Measurements from ENCODE around the gene JAML.

JAML gene

GRCh38 chr11:118172356-118172755 lies 52.5 kb downstream of the JAML start:
- DNase-seq (ENCODE audit: low read depth), result no peak
- no peak overlapping the region for H3K4me3 ChIP-seq (ENCODE audit: low read depth, low read length)

- no peak for DNase-seq (ENCODE audit: low read depth)
- no peak overlapping the region for H3K4me3 ChIP-seq (ENCODE audit: low read depth, low read length)
Measured at GRCh38 chr11:118171269-118172062, 53.3 kb downstream of the JAML start.

DNA sequence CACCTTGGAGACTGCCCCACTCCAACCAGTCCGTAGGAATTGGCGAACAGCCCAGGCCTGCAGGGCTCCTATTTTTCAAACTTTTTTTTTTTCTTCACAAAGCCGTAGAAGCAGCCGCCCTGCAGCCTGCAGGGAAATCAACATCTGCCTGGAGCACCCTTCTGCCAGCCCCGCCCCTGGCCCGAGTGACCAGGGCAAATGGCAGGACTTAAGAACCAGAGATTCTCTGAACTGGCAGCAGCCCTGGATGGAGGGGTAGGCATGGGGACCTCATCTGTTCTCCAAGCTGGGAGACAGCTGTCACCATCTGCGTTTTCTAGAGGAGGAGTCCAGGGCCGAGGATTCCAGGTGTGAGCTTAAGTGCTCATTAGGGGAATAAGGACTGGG lies 53.9 kb downstream of the JAML start:
- DNase-seq (ENCODE audit: low read depth), result no peak
- no peak overlapping the region for H3K4me3 ChIP-seq (ENCODE audit: low read depth, low read length)

GRCh38 chr11:118170231-118170630 lies 54.6 kb downstream of the JAML start:
- no peak overlapping the region for H3K4me3 ChIP-seq (ENCODE audit: low read depth, low read length)
- no peak for DNase-seq (ENCODE audit: low read depth)

DNA sequence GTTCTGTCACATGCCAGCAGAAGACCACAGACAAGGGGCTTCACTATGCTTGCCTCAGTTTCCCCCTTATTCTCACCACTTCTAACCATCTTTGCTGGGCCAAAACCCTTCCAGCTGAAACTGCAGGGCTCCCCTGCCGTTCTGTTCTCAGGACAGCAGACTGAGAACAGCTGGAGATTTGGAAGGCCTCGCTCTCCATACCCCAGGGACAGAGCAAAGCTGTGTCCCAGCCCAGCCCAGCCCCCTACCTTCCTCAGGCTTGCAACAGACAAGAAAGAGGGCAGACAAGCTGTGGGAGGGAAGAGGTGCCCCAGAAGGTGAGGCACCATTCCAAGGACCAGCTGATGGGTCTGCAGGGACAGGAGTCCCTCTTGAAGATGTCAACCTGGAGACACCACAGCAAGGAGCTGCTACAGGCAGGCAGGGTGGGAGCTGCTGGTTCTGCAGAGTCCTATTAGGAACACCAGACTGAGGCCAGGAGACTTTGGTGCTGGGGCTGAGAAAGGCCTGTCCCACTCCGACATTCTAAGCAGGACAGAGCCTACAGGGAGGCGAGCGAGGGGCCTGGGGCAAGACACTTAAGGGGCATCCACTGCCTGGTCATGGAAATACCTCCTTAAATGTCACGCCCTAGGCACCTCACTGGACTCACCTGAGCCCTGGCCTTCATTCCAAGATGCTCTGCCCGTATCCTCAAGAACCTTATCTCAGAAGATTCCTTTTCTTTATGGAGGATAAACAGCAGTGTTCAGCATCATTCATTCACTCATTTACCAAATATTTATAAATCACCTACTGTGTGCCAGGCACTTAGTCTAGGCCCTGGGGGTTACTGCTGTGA lies 55.3 kb downstream of the JAML start:
- H3K4me3 ChIP-seq (ENCODE audit: low read depth, low read length), result no peak overlapping the region
- DNase-seq (ENCODE audit: low read depth), result no peak

DNA sequence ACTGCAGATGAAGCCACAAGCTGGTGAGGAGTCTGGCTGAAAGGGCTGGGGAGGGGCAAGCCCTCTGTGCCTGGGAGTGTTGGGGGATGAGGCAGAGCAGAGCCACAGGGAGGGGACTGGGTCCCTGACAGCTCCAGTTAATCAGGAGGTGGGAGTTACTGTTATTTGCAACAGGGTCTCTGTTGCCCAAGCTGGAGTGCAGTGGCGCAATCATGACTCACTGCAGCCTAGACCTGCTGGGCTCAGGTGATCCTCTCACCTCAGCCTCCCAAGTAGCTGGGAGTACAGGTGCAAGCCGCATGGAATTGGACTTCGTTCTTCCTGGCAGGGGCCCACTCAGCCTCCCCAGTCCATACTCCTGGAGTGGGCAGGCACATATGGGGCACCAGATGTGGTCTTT lies 56.1 kb downstream of the JAML start:
- H3K4me3 ChIP-seq (ENCODE audit: low read depth, low read length), result no peak overlapping the region
- no peak for DNase-seq (ENCODE audit: low read depth)

- no peak for DNase-seq (ENCODE audit: low read depth)
- no peak overlapping the region for H3K4me3 ChIP-seq (ENCODE audit: low read depth, low read length)
Measured at GRCh38 chr11:118168316-118168715, 56.5 kb downstream of the JAML start.

DNA sequence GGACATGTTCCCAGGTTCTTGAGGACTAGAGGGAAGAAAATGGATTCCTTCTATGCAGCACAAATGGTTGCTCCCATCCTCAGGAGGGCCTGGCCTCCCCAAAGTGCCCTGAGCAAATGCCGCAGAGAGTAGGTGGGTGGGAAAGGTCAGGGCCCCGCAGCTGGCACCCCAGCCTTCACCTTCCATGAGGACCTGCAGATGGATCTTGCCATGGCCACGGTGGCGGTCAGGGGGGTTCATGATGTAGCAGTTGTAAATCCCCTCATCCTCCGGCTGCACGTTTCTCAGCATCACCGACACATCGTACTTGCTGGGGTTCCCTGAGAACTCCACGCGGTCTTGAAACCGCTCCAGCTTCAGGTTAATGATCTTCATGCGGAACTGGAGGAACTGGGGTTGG lies 56.9 kb downstream of the JAML start:
- H3K4me3 ChIP-seq (ENCODE audit: low read depth, low read length), result no peak overlapping the region
- no peak for DNase-seq (ENCODE audit: low read depth)

- no peak overlapping the region for H3K4me3 ChIP-seq (ENCODE audit: low read depth, low read length)
- DNase-seq (ENCODE audit: low read depth), result no peak
Measured at GRCh38 chr11:118167253-118167652, 57.6 kb downstream of the JAML start.

GRCh38 chr11:118166641-118167040 lies 58.2 kb downstream of the JAML start:
- no peak for DNase-seq (ENCODE audit: low read depth)
- no peak overlapping the region for H3K4me3 ChIP-seq (ENCODE audit: low read depth, low read length)

DNA sequence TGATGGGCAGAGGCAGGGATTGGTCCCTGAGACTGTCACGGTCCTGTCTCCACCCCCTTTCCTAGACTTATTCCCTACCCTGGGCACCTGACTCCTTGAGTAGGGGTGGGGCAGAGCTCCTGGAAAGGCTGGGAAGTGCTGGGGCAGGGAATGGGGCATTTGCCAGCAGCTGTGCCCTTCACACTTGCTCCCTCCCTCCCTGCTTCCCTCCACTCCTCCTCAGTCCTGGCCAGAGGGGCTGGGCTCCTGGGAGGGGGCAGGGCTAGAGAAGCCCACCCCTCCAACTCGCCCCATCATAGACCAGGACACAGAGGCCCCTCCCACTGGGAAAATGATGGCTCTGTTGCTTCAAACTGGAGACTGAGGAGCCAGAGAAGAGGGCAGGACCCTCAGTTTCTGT lies 59.9 kb downstream of the JAML start:
- DNase-seq (ENCODE audit: low read depth), result no peak

DNA sequence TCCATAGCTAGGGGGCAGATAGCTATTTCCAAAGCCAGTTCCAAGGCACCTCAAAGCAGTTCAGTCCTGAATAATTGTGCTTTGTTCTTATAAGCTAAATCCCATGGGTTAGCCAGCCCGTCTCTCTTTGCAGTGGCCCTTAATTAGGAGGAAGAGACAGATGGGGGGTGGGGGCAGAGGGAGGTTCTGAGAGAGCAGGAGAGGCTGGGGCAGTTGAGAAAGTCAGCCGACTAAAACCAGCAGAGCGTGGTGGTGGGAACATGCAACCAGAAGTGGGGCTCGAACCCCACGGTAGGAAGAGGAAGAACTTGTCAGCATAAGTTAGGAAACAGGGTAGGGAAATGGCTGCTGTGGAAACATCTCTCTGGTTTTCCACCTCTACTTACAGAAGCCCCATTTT lies 61.3 kb downstream of the JAML start:
- DNase-seq (ENCODE audit: low read depth), result no peak
- H3K4me3 ChIP-seq (ENCODE audit: low read depth, low read length), result no peak overlapping the region

More for the DNA sequence above, 59.9 kb downstream of the JAML start:
- no peak overlapping the region for H3K4me3 ChIP-seq (ENCODE audit: low read depth, low read length)

DNA sequence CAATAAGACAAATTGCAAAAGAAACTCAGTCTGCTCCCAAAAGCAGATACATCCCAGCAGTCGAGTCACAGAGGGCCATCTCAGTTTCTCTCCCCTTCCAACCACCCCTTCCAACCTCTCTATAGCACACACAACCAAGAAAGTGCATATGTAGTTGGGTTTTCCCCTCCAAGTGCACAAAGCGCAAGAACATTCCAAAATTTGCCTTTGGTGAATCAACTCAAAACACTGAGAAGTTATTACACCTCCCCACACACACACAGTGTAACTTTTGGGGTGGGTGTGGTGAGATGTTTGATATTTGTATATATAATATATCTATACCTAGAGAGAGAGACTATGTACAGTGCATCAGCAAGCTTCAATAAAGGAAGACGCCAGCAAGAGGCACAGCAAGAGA lies 62.0 kb downstream of the JAML start:
- DNase-seq (ENCODE audit: low read depth), result no peak
- H3K4me3 ChIP-seq (ENCODE audit: low read depth, low read length), result no peak overlapping the region

- no peak for DNase-seq (ENCODE audit: low read depth)
- H3K4me3 ChIP-seq (ENCODE audit: low read depth, low read length), result no peak overlapping the region
Measured at GRCh38 chr11:118161786-118162185, 63.0 kb downstream of the JAML start.

- H3K4me3 ChIP-seq (ENCODE audit: low read depth, low read length), result no peak overlapping the region
- DNase-seq (ENCODE audit: low read depth), result no peak
Measured at GRCh38 chr11:118157186-118157895, 67.5 kb downstream of the JAML start.

DNA sequence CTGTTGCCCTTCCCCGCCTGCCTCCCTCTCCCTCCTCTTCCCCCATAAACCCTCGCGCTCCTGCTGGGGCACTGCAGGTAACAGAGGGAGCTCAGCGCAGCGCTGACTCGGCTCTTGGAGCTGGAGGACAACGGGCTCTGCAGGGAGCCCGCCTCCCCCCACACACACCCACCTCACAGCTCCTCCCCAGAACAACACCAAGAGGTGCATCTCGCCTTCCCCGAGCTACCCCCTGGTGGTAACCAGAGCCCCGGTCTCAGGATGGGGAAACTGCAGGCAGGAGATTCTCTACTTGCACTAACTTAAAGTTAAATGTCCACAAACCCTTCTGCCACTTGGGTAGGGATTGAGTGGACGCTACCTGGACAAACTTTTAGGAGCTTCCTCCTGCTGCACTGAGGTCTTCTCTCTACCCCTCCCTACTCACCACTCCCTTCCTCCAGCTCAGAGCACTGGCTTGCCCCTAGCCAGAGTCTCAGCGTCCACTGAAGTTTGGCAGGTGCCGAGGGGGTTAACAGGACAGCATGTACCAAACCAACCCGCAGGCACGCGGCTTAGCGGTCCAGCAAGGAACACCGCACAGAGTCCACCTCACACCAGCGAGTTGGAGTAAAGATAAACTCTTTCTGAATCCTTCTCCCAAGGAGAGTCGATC lies 68.2 kb downstream of the JAML start:
- DNase-seq (ENCODE audit: low read depth), result no peak
- H3K4me3 ChIP-seq (ENCODE audit: low read depth, low read length), result no peak overlapping the region

- no peak overlapping the region for H3K4me3 ChIP-seq (ENCODE audit: low read depth, low read length)
- DNase-seq (ENCODE audit: low read depth), result no peak
Measured at GRCh38 chr11:118155776-118156530, 68.9 kb downstream of the JAML start.

- no peak for DNase-seq (ENCODE audit: low read depth)
- H3K4me3 ChIP-seq (ENCODE audit: low read depth, low read length), result no peak overlapping the region
Measured at GRCh38 chr11:118154641-118155040, 70.2 kb downstream of the JAML start.

DNA sequence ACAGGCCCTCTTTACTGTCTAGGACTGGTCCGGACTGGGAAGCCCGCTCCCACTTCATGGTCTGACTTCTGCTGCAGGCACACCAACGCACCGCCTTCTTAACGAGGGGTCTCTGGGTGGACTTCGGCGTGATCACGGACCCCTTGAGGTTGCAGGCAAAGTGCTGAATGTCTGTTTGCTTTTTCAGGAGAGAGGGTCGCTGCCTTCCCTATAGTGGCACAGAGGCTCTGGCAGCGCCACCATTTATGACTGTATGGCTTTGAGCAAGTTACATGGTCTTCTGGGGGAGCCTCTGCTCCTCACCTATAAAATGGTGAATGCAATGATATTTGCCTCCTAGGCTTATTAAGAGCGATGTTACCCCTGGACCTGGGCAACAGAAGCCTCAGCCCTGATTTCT lies 70.8 kb downstream of the JAML start:
- H3K4me3 ChIP-seq (ENCODE audit: low read depth, low read length), result no peak overlapping the region
- no peak for DNase-seq (ENCODE audit: low read depth)
